Measurements from ENCODE around the gene MYO9B.
A peak's percentile ranks its signal among the peaks of the same experiment; 100 is the strongest.

MYO9B gene

DNA sequence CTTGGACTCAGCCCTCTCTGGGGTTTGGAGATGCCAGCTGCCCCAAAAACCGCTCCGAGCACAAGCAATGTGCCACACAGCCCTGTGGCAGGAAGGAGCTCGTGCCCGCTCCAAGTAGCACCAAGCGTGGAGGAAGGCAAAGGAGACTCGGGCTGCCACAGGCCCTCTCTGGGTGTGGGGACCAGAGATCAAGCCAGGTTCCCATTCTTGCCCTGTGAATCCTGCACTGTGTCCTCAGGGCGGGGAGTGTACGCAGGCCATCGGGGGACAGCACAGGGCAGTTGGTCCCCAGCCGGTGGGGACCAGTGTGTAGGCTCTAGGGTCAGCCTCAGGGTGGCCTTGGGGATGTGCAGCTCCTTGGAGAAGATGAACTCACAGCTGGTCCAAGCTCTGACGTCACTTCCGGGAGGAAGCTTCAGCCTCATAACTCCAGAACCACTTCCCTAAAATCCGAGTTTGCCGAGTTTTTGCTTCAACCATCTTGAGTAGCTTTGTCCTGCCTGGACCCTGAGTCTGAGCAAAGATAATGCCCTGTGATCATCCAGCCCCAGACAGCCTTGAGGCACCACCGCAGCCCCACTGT is 39.6 kb upstream of the MYO9B start:
- H3K27me3 ChIP-seq (ENCODE audit: control insufficient read depth, low read length) = peaks cover under 1% of the 10 kb centered on the region; the same call in 1 of the 2 replicates
- no peaks in the 10 kb centered on the region for H3K9me2 ChIP-seq (replicated peaks; ENCODE audit: control insufficient read depth, low read length)
- peaks cover 6% of the 10 kb centered on the region for H3K4me1 ChIP-seq (ENCODE audit: control insufficient read depth, low read length)
- H3K4me2 ChIP-seq (ENCODE audit: low read length) = peak overlapping the region; percentile 30; the same call in 1 of the 2 replicates
- no peak overlapping the region for H3K27ac ChIP-seq (ENCODE audit: low read depth, low read length)
- H4K20me1 ChIP-seq (ENCODE audit: control insufficient read depth, insufficient read depth, low read depth, low read length) = no peaks in the 10 kb centered on the region
- H3K9me3 ChIP-seq (ENCODE audit: control insufficient read depth, insufficient read depth, low read length) = no peaks in the 10 kb centered on the region
- H3K79me2 ChIP-seq (ENCODE audit: control insufficient read depth, low read length) = no peaks in the 10 kb centered on the region
- TF ChIP-seq, protein P1, sequence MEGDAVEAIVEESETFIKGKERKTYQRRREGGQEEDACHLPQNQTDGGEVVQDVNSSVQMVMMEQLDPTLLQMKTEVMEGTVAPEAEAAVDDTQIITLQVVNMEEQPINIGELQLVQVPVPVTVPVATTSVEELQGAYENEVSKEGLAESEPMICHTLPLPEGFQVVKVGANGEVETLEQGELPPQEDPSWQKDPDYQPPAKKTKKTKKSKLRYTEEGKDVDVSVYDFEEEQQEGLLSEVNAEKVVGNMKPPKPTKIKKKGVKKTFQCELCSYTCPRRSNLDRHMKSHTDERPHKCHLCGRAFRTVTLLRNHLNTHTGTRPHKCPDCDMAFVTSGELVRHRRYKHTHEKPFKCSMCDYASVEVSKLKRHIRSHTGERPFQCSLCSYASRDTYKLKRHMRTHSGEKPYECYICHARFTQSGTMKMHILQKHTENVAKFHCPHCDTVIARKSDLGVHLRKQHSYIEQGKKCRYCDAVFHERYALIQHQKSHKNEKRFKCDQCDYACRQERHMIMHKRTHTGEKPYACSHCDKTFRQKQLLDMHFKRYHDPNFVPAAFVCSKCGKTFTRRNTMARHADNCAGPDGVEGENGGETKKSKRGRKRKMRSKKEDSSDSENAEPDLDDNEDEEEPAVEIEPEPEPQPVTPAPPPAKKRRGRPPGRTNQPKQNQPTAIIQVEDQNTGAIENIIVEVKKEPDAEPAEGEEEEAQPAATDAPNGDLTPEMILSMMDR (IDR thresholded peaks at IDR 0.05; ENCODE audit: low read depth, low read length, poor library complexity, severe bottlenecking) = no peak
- no peak for TF ChIP-seq EZH2phosphoT487 (IDR thresholded peaks at IDR 0.05; ENCODE audit: borderline replicate concordance, low read length)
- no peaks in the 10 kb centered on the region for H3F3A ChIP-seq (ENCODE audit: control insufficient read depth, insufficient read depth)
- no peak overlapping the region for H3K4me3 ChIP-seq (ENCODE audit: low read length)
- no peaks in the 10 kb centered on the region for H3K36me3 ChIP-seq (ENCODE audit: control insufficient read depth, low read length)

DNA sequence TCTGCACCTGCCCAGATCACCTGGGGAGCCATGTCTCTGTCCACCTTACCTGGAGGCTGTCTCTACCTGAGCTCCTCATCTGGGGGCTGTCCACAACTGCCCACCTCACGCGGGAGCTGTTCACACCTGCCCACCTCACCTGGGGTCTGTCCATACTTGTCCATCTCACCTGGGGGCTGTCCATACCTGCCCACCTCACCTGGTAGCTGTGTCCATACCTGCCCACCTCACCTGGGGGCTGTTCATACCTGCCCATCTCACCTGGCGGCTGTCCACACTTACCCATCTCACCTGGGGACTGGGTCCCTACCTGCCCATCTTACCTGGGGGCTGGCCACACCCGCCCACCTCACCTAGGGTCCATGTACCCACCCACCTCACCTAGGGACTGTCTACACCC is 38.9 kb upstream of the MYO9B start:
- Histone ChIP-seq H3F3A (ENCODE audit: control insufficient read depth, insufficient read depth) (no peaks in the 10 kb centered on the region), H3K27me3 (ENCODE audit: control insufficient read depth, low read length) (no peaks in the 10 kb centered on the region), H3K36me3 (ENCODE audit: control insufficient read depth, low read length) (no peaks in the 10 kb centered on the region), H3K79me2 (ENCODE audit: control insufficient read depth, low read length) (no peaks in the 10 kb centered on the region), H4K20me1 (ENCODE audit: control insufficient read depth, insufficient read depth, low read depth, low read length) (no peaks in the 10 kb centered on the region), H3K9me3 (ENCODE audit: control insufficient read depth, insufficient read depth, low read length) (no peaks in the 10 kb centered on the region), H3K4me2 (ENCODE audit: low read length) (no peak overlapping the region), H3K27ac (ENCODE audit: low read depth, low read length) (no peak overlapping the region), H3K9me2 (replicated peaks; ENCODE audit: control insufficient read depth, low read length) (no peaks in the 10 kb centered on the region), H3K4me3 (ENCODE audit: low read length) (no peak overlapping the region), H3K4me1 (ENCODE audit: control insufficient read depth, low read length) (peaks cover 6% of the 10 kb centered on the region)
- no peak for TF ChIP-seq EZH2phosphoT487 (IDR thresholded peaks at IDR 0.05; ENCODE audit: borderline replicate concordance, low read length)
- TF ChIP-seq, protein P1 (IDR thresholded peaks at IDR 0.05; ENCODE audit: low read depth, low read length, poor library complexity, severe bottlenecking) = no peak

DNA sequence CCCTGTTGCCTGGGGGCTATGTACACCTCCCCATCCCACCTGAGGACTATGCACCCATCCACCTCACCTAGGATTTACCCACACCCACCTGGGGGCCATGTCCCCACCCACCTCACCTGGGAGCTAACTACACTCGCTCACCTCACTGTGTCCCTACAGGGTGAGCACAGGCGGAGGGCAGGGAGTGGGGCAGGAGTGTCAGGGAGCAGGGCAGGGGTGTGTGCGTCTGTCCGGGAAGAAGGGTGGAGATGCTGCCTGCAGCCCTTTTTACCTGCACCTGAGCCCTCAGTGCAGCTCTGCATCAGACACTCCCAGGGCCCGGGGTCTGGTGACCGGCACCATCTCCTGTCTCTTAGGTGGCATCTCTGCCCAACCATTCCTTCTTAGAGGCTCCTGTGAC is 38.4 kb upstream of the MYO9B start:
- H3K27me3 ChIP-seq (ENCODE audit: control insufficient read depth, low read length) = no peaks in the 10 kb centered on the region
- H3K4me2 ChIP-seq (ENCODE audit: low read length) = no peak overlapping the region
- H3K4me1 ChIP-seq (ENCODE audit: control insufficient read depth, low read length) = peaks cover 6% of the 10 kb centered on the region
- H3K36me3 ChIP-seq (ENCODE audit: control insufficient read depth, low read length) = no peaks in the 10 kb centered on the region
- H3K79me2 ChIP-seq (ENCODE audit: control insufficient read depth, low read length) = no peaks in the 10 kb centered on the region
- H3F3A ChIP-seq (ENCODE audit: control insufficient read depth, insufficient read depth) = no peaks in the 10 kb centered on the region
- H4K20me1 ChIP-seq (ENCODE audit: control insufficient read depth, insufficient read depth, low read depth, low read length) = no peaks in the 10 kb centered on the region
- H3K9me3 ChIP-seq (ENCODE audit: control insufficient read depth, insufficient read depth, low read length) = no peaks in the 10 kb centered on the region
- no peak overlapping the region for H3K4me3 ChIP-seq (ENCODE audit: low read length)
- H3K27ac ChIP-seq (ENCODE audit: low read depth, low read length) = no peak overlapping the region
- TF ChIP-seq, protein P1 (IDR thresholded peaks at IDR 0.05; ENCODE audit: low read depth, low read length, poor library complexity, severe bottlenecking) = no peak
- no peak for TF ChIP-seq EZH2phosphoT487 (IDR thresholded peaks at IDR 0.05; ENCODE audit: borderline replicate concordance, low read length)
- no peaks in the 10 kb centered on the region for H3K9me2 ChIP-seq (replicated peaks; ENCODE audit: control insufficient read depth, low read length)
